K562 (cell line): ENCODE measurements around the gene UGT2A2. TPM values are rescaled to one million over a fixed set of nuclear protein-coding genes. Genes with fewer than 3 reads are reported as not detected.

Source experiments
- ATAC-seq: fragments of 200-7000 bp; cut with Tn5 transposase; 3 replicates; pipeline ENCODE4 v1.9.1; 2020; ENCODE audit warnings: moderate library complexity
- BruUV-seq: library from RNA; stranded (reverse); fragments of 400-500 nt; replicated peaks from 2 replicates; lab custom pipeline; 2021; lab: Mats Ljungman, UMichigan
- CTCF ChIA-PET: fragments of 300-600 bp; formaldehyde crosslinking; extraction: SDS; loops from one replicate; lab custom pipeline; 2021; ENCODE audit warnings: low intra/inter-chr PET ratio; lab: Yijun Ruan, JAX
- POLR2A ChIA-PET: fragments of 300-600, 350-650 bp; sonication (Branson Sonifier 250); formaldehyde crosslinking; extraction: SDS; loops from one replicate; lab custom pipeline; 2021; ENCODE audit warnings: antibody characterized with exemption, inconsistent platforms; lab: Yijun Ruan, JAX
- DNase-seq, 4 experiments: peaks; one replicate each; pipeline versions ENCODE4 v3.0.0 to v3.0.0-alpha.2; 2011 to 2018; ENCODE audit warnings: low spot score in 3 of 4, mixed read lengths in 3 of 4; ENCODE audit errors: extremely low read depth in 1 of 4
- FAIRE-seq: peaks from 2 replicates; lab custom pipeline; 2011; peaks lifted over from hg19 to GRCh38; lab: Jason Lieb, UNC
- H2AFZ ChIP-seq: 2 replicates; pipeline ENCODE4 v1.6.0; 2011; ENCODE audit warnings: low read depth, low read length, control low read depth, inconsistent platforms
- H3K27ac ChIP-seq: fragments of 200-600 bp; 3 replicates; pipeline ENCODE4 v1.8.0; 2011; ENCODE audit warnings: low read depth, mild to moderate bottlenecking, control low read depth, inconsistent platforms, low read length, moderate library complexity, mixed read lengths; ENCODE audit errors: extremely low read depth
- H3K27me3 ChIP-seq, 2 experiments: fragments of 300-600 bp in 1 of 2; 2 replicates in 1 of 2; 3 replicates in 1 of 2; pipeline versions ENCODE4 v1.6.0 to v1.8.0; 2011; ENCODE audit warnings: inconsistent platforms in 2 of 2, low read length in 2 of 2, mild to moderate bottlenecking in 1 of 2, mixed read lengths in 1 of 2, moderate library complexity in 1 of 2; ENCODE audit not compliant: control insufficient read depth in 2 of 2, insufficient read depth in 2 of 2
- H3K36me3 ChIP-seq: fragments of 300-600 bp; 3 replicates; pipeline ENCODE4 v1.8.0; 2011; ENCODE audit warnings: mild to moderate bottlenecking, low read length, inconsistent platforms; ENCODE audit not compliant: control insufficient read depth, insufficient read depth
- H3K4me1 ChIP-seq, 2 experiments: fragments of 200-600 bp in 1 of 2; replicated peaks in 1 of 2; 2 replicates in 1 of 2; 3 replicates in 1 of 2; pipeline versions ENCODE4 v1.5.1 to v1.8.0; 2011; ENCODE audit warnings: inconsistent platforms in 2 of 2, low read length in 2 of 2, mild to moderate bottlenecking in 1 of 2, mixed read lengths in 1 of 2, moderate library complexity in 1 of 2; ENCODE audit not compliant: control insufficient read depth in 2 of 2, insufficient read depth in 2 of 2
- H3K4me2 ChIP-seq: 2 replicates; pipeline ENCODE4 v1.6.1; 2011; ENCODE audit warnings: low read length, control low read depth, inconsistent platforms, mixed read lengths; ENCODE audit not compliant: insufficient read depth
- H3K4me3 ChIP-seq: fragments of 200-600 bp; sonication (generic), shearing (Covaris generic); 2 replicates; pipeline ENCODE4 v1.5.1; 2016; ENCODE audit warnings: control low read depth, inconsistent platforms
- H3K79me2 ChIP-seq: fragments of 200-600 bp; 3 replicates; pipeline ENCODE4 v1.8.0; 2011; ENCODE audit warnings: low read length, inconsistent platforms; ENCODE audit not compliant: control insufficient read depth, insufficient read depth
- H3K9ac ChIP-seq, 2 experiments: 2 replicates each; pipeline versions ENCODE4 v1.6.0 to v1.6.1; 2011; ENCODE audit warnings: low read depth in 2 of 2, low read length in 2 of 2, control low read depth in 1 of 2, inconsistent platforms in 1 of 2, mild to moderate bottlenecking in 1 of 2, mixed read lengths in 1 of 2; ENCODE audit not compliant: insufficient read depth in 1 of 2
- H3K9me1 ChIP-seq: one replicate; pipeline ENCODE4 v1.6.0; 2011; ENCODE audit warnings: inconsistent platforms, mild to moderate bottlenecking, low read length, moderate library complexity; ENCODE audit not compliant: control insufficient read depth, insufficient read depth
- H3K9me3 ChIP-seq: replicated peaks from 2 replicates; pipeline ENCODE4 v1.5.1; 2011; ENCODE audit warnings: low read depth, low read length, inconsistent platforms; ENCODE audit not compliant: control insufficient read depth, insufficient read depth
- H4K20me1 ChIP-seq: replicated peaks from 2 replicates; pipeline ENCODE4 v1.6.1; 2011; ENCODE audit warnings: low read length, inconsistent platforms, mixed read lengths; ENCODE audit not compliant: control insufficient read depth, insufficient read depth
- CEBPB ChIP-seq: fragments of 450-650 bp; IDR thresholded peaks from 2 replicates; pipeline ENCODE4 v1.6.1; 2016; ENCODE audit warnings: missing genetic modification characterization, missing compliant biosample characterization
- CHD4 ChIP-seq: fragments of 200-600 bp; sonication (generic); IDR thresholded peaks from 3 replicates; pipeline ENCODE4 v1.6.1; 2012; ENCODE audit warnings: low read depth, mild to moderate bottlenecking, mixed read lengths, low read length, inconsistent platforms; ENCODE audit not compliant: insufficient read depth, insufficient replicate concordance, poor library complexity, severe bottlenecking
- DMBX1 ChIP-seq: fragments of 250-450 bp; sonication (Bioruptor Pico); IDR thresholded peaks from 2 replicates; pipeline ENCODE4 v1.8.0; 2022; ENCODE audit warnings: inconsistent platforms, mild to moderate bottlenecking, moderate library complexity, borderline replicate concordance
- ETV1 ChIP-seq: fragments of 450-650 bp; conservative IDR thresholded peaks from 2 replicates; pipeline ENCODE4 v1.6.1; 2016; ENCODE audit warnings: missing genetic modification characterization, control low read depth, low read depth, missing compliant biosample characterization
- MYBL2 ChIP-seq, 2 experiments: fragments of 450-650 bp in 1 of 2; sonication (generic) in 1 of 2; formaldehyde crosslinking in 1 of 2; IDR thresholded peaks; 2 replicates each; pipeline versions ENCODE4 v1.6.1 to v1.8.1; 2017 to 2022; ENCODE audit warnings: borderline replicate concordance in 1 of 2, inconsistent platforms in 1 of 2, low read depth in 1 of 2, mild to moderate bottlenecking in 1 of 2, missing genetic modification reagents in 1 of 2, moderate library complexity in 1 of 2
- ZNF174 ChIP-seq: fragments of 250-450 bp; sonication (Bioruptor Pico); IDR thresholded peaks from 2 replicates; pipeline ENCODE4 v1.4.0; 2020; ENCODE audit warnings: mild to moderate bottlenecking
- WGBS: fragments of 100-300 bp; shearing (Covaris generic); methylation state at CpG from one replicate; pipeline ENCODE4 v1.1.6; 2016; ENCODE audit warnings: low coverage, mixed read lengths; ENCODE audit not compliant: insufficient coverage; ENCODE audit errors: missing lambda C conversion rate; 5-methylcytosine and 5-hydroxymethylcytosine counted together
- in situ Hi-C: fragments of 300-500 bp; cut with MboI; formaldehyde crosslinking; loops from 4 replicates; pipeline ENCODE4 v1.15.0; 2018; ENCODE audit warnings: inconsistent platforms, mixed read lengths
- intact Hi-C: fragments of 100-400 bp; cut with micrococcal nuclease; formaldehyde crosslinking; loops from 2 replicates; pipeline ENCODE4 v1.14.2; 2022
- polyA plus RNA-seq, 8 experiments: library from polyadenylated mRNA; depleted of rRNA in 4 of 8; stranded (reverse) in 5 of 8; unstranded in 3 of 8; fragments of >200 nt; fragmentation: Nextera tagmentation in 2 of 8; fragmentation: Illumina TruSeq in 1 of 8; extraction: Ambion mirVana in 2 of 8; extraction: Trizol in 1 of 8; gene quantifications; 2 replicates each; pipeline versions ENCODE4 v1.2.1 to v1.2.3, GENCODE V29; 2011 to 2014; ENCODE audit warnings: inconsistent platforms in 1 of 8, missing spikeins in 1 of 8
- total RNA-seq, 7 experiments: library from RNA; depleted of rRNA in 6 of 7; stranded (reverse); fragments of >200 nt in 6 of 7; fragmentation: Illumina TruSeq in 2 of 7; extraction: Trizol in 2 of 7; gene quantifications; 2 replicates each; pipeline versions ENCODE4 v1.2.1 to v1.2.3, GENCODE V29; 2011 to 2021; ENCODE audit warnings: low replicate concordance in 1 of 7
- TF ChIP-seq, protein P1 (sequence below): sonication (generic); formaldehyde crosslinking; IDR thresholded peaks from 2 replicates; pipeline ENCODE4 v1.8.0; 2022; ENCODE audit warnings: mild to moderate bottlenecking, low read depth, missing genetic modification reagents
- TF ChIP-seq, protein P2 (sequence below): fragments of 250-450 bp; sonication (Bioruptor Pico); IDR thresholded peaks from 2 replicates; pipeline ENCODE4 v1.5.0; 2021; ENCODE audit warnings: mild to moderate bottlenecking, borderline replicate concordance

The UGT2A2 gene
- total and polyA plus RNA-seq, 9 of the 15 experiments (the other 6 are each of a cell fraction or from before 2014, with no cell fraction given) = not detected

DNA sequence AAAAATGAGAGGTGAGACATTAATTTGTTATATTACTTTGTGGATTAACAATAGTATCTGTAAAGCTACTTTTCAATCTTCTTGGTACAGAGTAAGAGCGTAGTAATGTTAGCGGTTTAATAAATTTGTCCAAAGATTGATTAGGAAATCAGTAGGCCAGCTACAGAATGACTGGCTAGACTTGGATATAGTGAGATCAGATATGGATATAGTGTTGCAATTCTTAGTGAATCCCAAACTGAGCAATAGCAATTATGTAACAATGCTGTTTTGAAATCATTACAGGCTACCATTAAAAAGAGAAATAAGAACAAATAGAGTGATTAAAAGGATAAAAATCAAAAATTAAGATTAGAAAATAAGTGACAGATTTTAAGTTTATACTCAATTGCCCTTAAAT lies 847 bp upstream of the UGT2A2 start:
- no peaks in the 10 kb centered on the region for H3K4me1 ChIP-seq
- POLR2A ChIA-PET = no interaction called here
- H3K9me3 ChIP-seq = no peaks in the 10 kb centered on the region
- no peak for ATAC-seq
- H3K4me2 ChIP-seq = no peak overlapping the region
- no peak overlapping the region for H3K4me3 ChIP-seq
- no peak overlapping the region for H2AFZ ChIP-seq
- BruUV-seq = no TSS peak
- TF ChIP-seq CEBPB (tag) (peak; percentile 29; the same call in 1 of the 2 replicates), ZNF174 (CRISPR knock-in tag) (no peak), DMBX1 (no peak), CHD4 (no peak), MYBL2 (IDR thresholded peaks at IDR 0.05; ENCODE audit: low read depth) (no peak), MYBL2 (CRISPR knock-in tag; IDR thresholded peaks at IDR 0.05; ENCODE audit: borderline replicate concordance) (no peak), ETV1 (tag) (no peak)
- TF ChIP-seq, protein P1, sequence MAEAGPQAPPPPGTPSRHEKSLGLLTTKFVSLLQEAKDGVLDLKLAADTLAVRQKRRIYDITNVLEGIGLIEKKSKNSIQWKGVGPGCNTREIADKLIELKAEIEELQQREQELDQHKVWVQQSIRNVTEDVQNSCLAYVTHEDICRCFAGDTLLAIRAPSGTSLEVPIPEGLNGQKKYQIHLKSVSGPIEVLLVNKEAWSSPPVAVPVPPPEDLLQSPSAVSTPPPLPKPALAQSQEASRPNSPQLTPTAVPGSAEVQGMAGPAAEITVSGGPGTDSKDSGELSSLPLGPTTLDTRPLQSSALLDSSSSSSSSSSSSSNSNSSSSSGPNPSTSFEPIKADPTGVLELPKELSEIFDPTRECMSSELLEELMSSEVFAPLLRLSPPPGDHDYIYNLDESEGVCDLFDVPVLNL (CRISPR knock-in tag) = no peak
- TF ChIP-seq, protein P2, sequence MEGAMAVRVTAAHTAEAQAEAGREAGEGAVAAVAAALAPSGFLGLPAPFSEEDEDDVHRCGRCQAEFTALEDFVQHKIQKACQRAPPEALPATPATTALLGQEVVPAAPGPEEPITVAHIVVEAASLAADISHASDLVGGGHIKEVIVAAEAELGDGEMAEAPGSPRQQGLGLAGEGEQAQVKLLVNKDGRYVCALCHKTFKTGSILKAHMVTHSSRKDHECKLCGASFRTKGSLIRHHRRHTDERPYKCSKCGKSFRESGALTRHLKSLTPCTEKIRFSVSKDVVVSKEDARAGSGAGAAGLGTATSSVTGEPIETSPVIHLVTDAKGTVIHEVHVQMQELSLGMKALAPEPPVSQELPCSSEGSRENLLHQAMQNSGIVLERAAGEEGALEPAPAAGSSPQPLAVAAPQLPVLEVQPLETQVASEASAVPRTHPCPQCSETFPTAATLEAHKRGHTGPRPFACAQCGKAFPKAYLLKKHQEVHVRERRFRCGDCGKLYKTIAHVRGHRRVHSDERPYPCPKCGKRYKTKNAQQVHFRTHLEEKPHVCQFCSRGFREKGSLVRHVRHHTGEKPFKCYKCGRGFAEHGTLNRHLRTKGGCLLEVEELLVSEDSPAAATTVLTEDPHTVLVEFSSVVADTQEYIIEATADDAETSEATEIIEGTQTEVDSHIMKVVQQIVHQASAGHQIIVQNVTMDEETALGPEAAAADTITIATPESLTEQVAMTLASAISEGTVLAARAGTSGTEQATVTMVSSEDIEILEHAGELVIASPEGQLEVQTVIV (CRISPR knock-in tag) = no peak
- TF ChIP-seq, all 486 proteins: peak for 1
- DNase-seq (no peak), FAIRE-seq (no peak)
- WGBS = 0% methylated on average over 2 of the region's 2 CpGs
- in situ Hi-C loops (no loop called here), intact Hi-C loops (no loop called here)
- Histone ChIP-seq H3K9me1 (no peaks in the 10 kb centered on the region), H4K20me1 (no peaks in the 10 kb centered on the region), H3K9ac (no peak overlapping the region), H3K27me3 (no peaks in the 10 kb centered on the region), H3K79me2 (no peaks in the 10 kb centered on the region), H3K36me3 (no peaks in the 10 kb centered on the region), H3K27ac (no peak overlapping the region)
- CTCF ChIA-PET = no interaction called here
